ENCODE results near the gene FAM81A. TPM values are rescaled to one million over a fixed set of nuclear protein-coding genes. Genes with fewer than 3 reads are reported as not detected.
"Not testable (repeated sequence)": the region's sequence is repeated elsewhere in the genome, so short reads cannot be mapped to it uniquely, and the experiment has no call there.

FAM81A gene
- total RNA-seq, 1 experiment from 2014 or later: 4.1 TPM

GRCh38 chr15:59524331-59524731, 86.3 kb downstream of the FAM81A start:
- in situ Hi-C loops (cut with HindIII; ENCODE audit: low pct_unique_long_range_greater_than_20kb, low sequenced_read_pairs): no loop called here
- no peak for DNase-seq (ENCODE audit: low read depth)

- in situ Hi-C loops (cut with HindIII; ENCODE audit: low pct_unique_long_range_greater_than_20kb, low sequenced_read_pairs); DNase-seq (ENCODE audit: low read depth): not testable (repeated sequence)
These were observed 88.5 kb downstream of the FAM81A start for GRCh38 chr15:59526466-59526865.

GRCh38 chr15:59528429-59528828, 90.4 kb downstream of the FAM81A start:
- no peak for DNase-seq (ENCODE audit: low read depth)
- in situ Hi-C loops (cut with HindIII; ENCODE audit: low pct_unique_long_range_greater_than_20kb, low sequenced_read_pairs): no loop called here

- in situ Hi-C loops (cut with HindIII; ENCODE audit: low pct_unique_long_range_greater_than_20kb, low sequenced_read_pairs): no loop called here
- DNase-seq (ENCODE audit: low read depth): peak; percentile 84
These were observed 91.0 kb downstream of the FAM81A start for GRCh38 chr15:59528961-59529402.

GRCh38 chr15:59531066-59531675, 93.2 kb downstream of the FAM81A start:
- in situ Hi-C loops (cut with HindIII; ENCODE audit: low pct_unique_long_range_greater_than_20kb, low sequenced_read_pairs): no loop called here
- no peak for DNase-seq (ENCODE audit: low read depth)

GRCh38 chr15:59532770-59533379, 94.9 kb downstream of the FAM81A start:
- in situ Hi-C loops (cut with HindIII; ENCODE audit: low pct_unique_long_range_greater_than_20kb, low sequenced_read_pairs): no loop called here
- DNase-seq (ENCODE audit: low read depth): peak; percentile 37

GRCh38 chr15:59536553-59536952, 98.6 kb downstream of the FAM81A start:
- no peak for DNase-seq (ENCODE audit: low read depth)
- in situ Hi-C loops (cut with HindIII; ENCODE audit: low pct_unique_long_range_greater_than_20kb, low sequenced_read_pairs): no loop called here

GRCh38 chr15:59537403-59537802, 99.4 kb downstream of the FAM81A start:
- no peak for DNase-seq (ENCODE audit: low read depth)
- in situ Hi-C loops (cut with HindIII; ENCODE audit: low pct_unique_long_range_greater_than_20kb, low sequenced_read_pairs): no loop called here

- in situ Hi-C loops (cut with HindIII; ENCODE audit: low pct_unique_long_range_greater_than_20kb, low sequenced_read_pairs): no loop called here
- DNase-seq (ENCODE audit: low read depth): no peak
These were observed 100.5 kb downstream of the FAM81A start for GRCh38 chr15:59538494-59538893.

GRCh38 chr15:59539799-59540198, 101.8 kb downstream of the FAM81A start:
- in situ Hi-C loops (cut with HindIII; ENCODE audit: low pct_unique_long_range_greater_than_20kb, low sequenced_read_pairs): no loop called here
- no peak for DNase-seq (ENCODE audit: low read depth)

- no peak for DNase-seq (ENCODE audit: low read depth)
- in situ Hi-C loops (cut with HindIII; ENCODE audit: low pct_unique_long_range_greater_than_20kb, low sequenced_read_pairs): no loop called here
These were observed 102.7 kb downstream of the FAM81A start for GRCh38 chr15:59540654-59541053.

- in situ Hi-C loops (cut with HindIII; ENCODE audit: low pct_unique_long_range_greater_than_20kb, low sequenced_read_pairs): no loop called here
- DNase-seq (ENCODE audit: low read depth): no peak
These were observed 103.8 kb downstream of the FAM81A start for GRCh38 chr15:59541750-59542149.

- DNase-seq (ENCODE audit: low read depth): no peak
- in situ Hi-C loops (cut with HindIII; ENCODE audit: low pct_unique_long_range_greater_than_20kb, low sequenced_read_pairs): no loop called here
These were observed 105.9 kb downstream of the FAM81A start for GRCh38 chr15:59543721-59544547.

GRCh38 chr15:59545573-59545972, 107.6 kb downstream of the FAM81A start:
- no peak for DNase-seq (ENCODE audit: low read depth)
- in situ Hi-C loops (cut with HindIII; ENCODE audit: low pct_unique_long_range_greater_than_20kb, low sequenced_read_pairs): no loop called here

- no peak for DNase-seq (ENCODE audit: low read depth)
- in situ Hi-C loops (cut with HindIII; ENCODE audit: low pct_unique_long_range_greater_than_20kb, low sequenced_read_pairs): no loop called here
These were observed 110.7 kb downstream of the FAM81A start for GRCh38 chr15:59548501-59549226.

GRCh38 chr15:59549301-59550185, 111.6 kb downstream of the FAM81A start:
- in situ Hi-C loops (cut with HindIII; ENCODE audit: low pct_unique_long_range_greater_than_20kb, low sequenced_read_pairs): no loop called here
- no peak for DNase-seq (ENCODE audit: low read depth)

- no peak for DNase-seq (ENCODE audit: low read depth)
- in situ Hi-C loops (cut with HindIII; ENCODE audit: low pct_unique_long_range_greater_than_20kb, low sequenced_read_pairs): no loop called here
These were observed 112.5 kb downstream of the FAM81A start for GRCh38 chr15:59550530-59550929.

- in situ Hi-C loops (cut with HindIII; ENCODE audit: low pct_unique_long_range_greater_than_20kb, low sequenced_read_pairs): no loop called here
- DNase-seq (ENCODE audit: low read depth): no peak
These were observed 113.0 kb downstream of the FAM81A start for GRCh38 chr15:59550956-59551355.

Data from Caki2 (cell line).